Measurements from ENCODE around the gene SLC25A22. TPM values are rescaled to one million over a fixed set of nuclear protein-coding genes. Genes with fewer than 3 reads are reported as not detected.
A peak's percentile ranks its signal among the peaks of the same experiment; 100 is the strongest.

The SLC25A22 gene
- total and polyA plus RNA-seq, 8 donors: 12.5 to 29.4 (median 17.0) TPM

DNA sequence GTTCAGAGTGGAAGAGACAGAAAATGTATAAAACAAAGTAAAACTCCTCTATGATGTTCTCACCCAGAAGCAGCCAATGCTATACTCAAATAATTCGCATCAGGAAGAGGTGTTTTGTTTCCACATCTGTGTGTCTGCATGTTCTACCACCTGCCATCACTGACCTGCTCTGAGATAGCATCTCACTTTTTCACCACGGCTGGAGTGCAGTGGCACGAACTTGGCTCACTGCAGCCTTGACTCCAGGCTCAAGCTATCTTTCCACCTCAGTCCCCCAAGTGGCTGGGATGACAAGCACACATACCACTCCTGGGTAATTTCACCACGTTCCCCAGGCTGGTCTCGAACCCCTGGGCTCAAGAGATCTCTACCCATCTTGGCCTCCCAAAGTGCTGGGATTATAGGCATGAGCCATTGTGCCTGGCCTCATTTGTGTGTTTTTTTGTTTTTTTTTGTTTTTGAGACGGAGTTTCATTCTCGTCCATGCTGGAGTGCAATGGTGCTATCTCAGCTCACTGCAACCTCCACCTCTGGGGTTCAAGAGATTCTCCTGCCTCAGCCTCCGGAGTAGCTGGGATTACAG is 36.5 kb downstream of the SLC25A22 start:
- intact Hi-C loops (cut with DNase I): no loop called here
- no peak overlapping the region for H3K27ac ChIP-seq
- ATAC-seq: no peak
- H3K4me1 ChIP-seq: peaks cover 0 to 12% of the 10 kb centered on the region in 2 donors
- TF ChIP-seq, protein P1, sequence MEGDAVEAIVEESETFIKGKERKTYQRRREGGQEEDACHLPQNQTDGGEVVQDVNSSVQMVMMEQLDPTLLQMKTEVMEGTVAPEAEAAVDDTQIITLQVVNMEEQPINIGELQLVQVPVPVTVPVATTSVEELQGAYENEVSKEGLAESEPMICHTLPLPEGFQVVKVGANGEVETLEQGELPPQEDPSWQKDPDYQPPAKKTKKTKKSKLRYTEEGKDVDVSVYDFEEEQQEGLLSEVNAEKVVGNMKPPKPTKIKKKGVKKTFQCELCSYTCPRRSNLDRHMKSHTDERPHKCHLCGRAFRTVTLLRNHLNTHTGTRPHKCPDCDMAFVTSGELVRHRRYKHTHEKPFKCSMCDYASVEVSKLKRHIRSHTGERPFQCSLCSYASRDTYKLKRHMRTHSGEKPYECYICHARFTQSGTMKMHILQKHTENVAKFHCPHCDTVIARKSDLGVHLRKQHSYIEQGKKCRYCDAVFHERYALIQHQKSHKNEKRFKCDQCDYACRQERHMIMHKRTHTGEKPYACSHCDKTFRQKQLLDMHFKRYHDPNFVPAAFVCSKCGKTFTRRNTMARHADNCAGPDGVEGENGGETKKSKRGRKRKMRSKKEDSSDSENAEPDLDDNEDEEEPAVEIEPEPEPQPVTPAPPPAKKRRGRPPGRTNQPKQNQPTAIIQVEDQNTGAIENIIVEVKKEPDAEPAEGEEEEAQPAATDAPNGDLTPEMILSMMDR (IDR thresholded peaks at IDR 0.05): no peak
- no peaks in the 10 kb centered on the region for H3K9me3 ChIP-seq
- no peak overlapping the region for H3K4me3 ChIP-seq
- DNase-seq: no peak
- peaks cover 0 to 99% of the 10 kb centered on the region in 2 donors for H3K36me3 ChIP-seq
- H3K27me3 ChIP-seq: no peaks in the 10 kb centered on the region

GRCh38 chr11:760236-760635 is 37.8 kb downstream of the SLC25A22 start:
- TF ChIP-seq, protein P1 (IDR thresholded peaks at IDR 0.05): no peak

DNA sequence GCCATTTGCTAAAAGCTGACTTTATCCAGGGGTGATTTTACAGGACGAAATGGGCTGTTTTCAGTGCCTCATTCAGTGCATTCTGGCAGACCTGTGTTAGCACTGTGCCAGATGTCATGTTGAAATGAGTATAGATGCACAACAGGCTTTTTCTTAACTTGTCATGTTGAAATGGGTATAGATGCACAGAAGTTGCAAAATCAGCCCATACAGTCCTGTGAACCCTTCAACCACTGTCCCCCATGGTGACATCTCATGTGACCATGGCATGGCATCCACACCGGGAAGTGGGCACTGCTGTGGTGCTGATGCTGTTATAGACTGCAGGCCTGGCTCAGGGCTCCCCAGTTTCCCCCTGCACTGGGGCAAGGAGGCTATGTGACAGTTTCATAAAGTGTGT is 48.4 kb downstream of the SLC25A22 start:
- no peaks in the 10 kb centered on the region for H3K27me3 ChIP-seq
- H3K4me1 ChIP-seq: peaks cover 11 to 55% of the 10 kb centered on the region in 2 donors
- peak overlapping the region in 1 of 2 donors; percentile 90 for H3K27ac ChIP-seq
- TF ChIP-seq, protein P1 (IDR thresholded peaks at IDR 0.05): no peak
- H3K9me3 ChIP-seq: no peaks in the 10 kb centered on the region
- H3K36me3 ChIP-seq: peaks cover 0 to 15% of the 10 kb centered on the region in 2 donors
- intact Hi-C loops (cut with DNase I): no loop called here
- peak overlapping the region in 1 of 2 donors; percentile 95 for H3K4me3 ChIP-seq
- DNase-seq: no peak
- no peak for ATAC-seq

More at GRCh38 chr11:760236-760635, 37.8 kb downstream of the SLC25A22 start:
- Histone ChIP-seq H3K9me3 (no peaks in the 10 kb centered on the region), H3K36me3 (peaks cover 0 to 99% of the 10 kb centered on the region in 2 donors), H3K27me3 (no peaks in the 10 kb centered on the region), H3K27ac (no peak overlapping the region), H3K4me3 (no peak overlapping the region), H3K4me1 (peaks cover 0 to 19% of the 10 kb centered on the region in 2 donors)
- ATAC-seq: no peak
- no peak for DNase-seq
- intact Hi-C loops (cut with DNase I): no loop called here

DNA sequence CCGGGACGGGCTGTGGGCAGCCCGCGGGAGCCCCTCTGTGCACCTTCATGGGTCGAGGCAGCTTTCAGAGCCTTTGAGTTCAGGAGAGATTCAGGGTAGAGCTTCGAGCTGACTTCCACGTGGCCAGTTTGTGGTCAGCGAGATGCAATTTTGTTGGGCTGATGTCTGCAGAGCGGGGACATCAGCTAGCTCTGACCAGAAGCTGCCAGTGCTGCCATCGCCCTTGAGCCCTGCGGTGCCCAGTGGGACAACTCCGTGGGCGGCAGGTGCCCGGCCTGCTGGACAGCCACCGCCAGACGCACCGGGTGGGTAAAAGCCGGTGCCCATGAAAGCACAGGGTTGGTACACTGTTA is 50.1 kb downstream of the SLC25A22 start:
- H3K27me3 ChIP-seq: no peaks in the 10 kb centered on the region
- DNase-seq: peak in 1 of 4 donors; percentile 87

More for the DNA sequence above, 50.1 kb downstream of the SLC25A22 start:
- Histone ChIP-seq H3K4me3 (peak overlapping the region; percentile 85 to 95), H3K9me3 (no peaks in the 10 kb centered on the region), H3K27ac (peak overlapping the region; percentile 80 to 90), H3K4me1 (peaks cover 11 to 47% of the 10 kb centered on the region in 2 donors), H3K36me3 (peaks cover 0 to 9% of the 10 kb centered on the region in 2 donors)
- ATAC-seq: peak; percentile 19
- TF ChIP-seq, protein P1 (IDR thresholded peaks at IDR 0.05): no peak
- intact Hi-C loops (cut with DNase I): no loop called here
